GM12865 (cell line): ENCODE results near the gene MYBPC2.

ENCODE experiments used
- DNase-seq: peaks from one replicate; pipeline ENCODE4 v3.0.0; 2010; ENCODE audit warnings: low read depth
- H3K4me3 ChIP-seq: 2 replicates; pipeline ENCODE4 v1.5.1; 2011; ENCODE audit warnings: mild to moderate bottlenecking, low read depth, low read length, control low read depth
- CTCF ChIP-seq: IDR thresholded peaks from 2 replicates; pipeline ENCODE4 v1.5.1; 2011; ENCODE audit warnings: low read length, control low read depth, low read depth, inconsistent platforms; ENCODE audit not compliant: insufficient read depth; ENCODE audit errors: missing control alignments

Gene MYBPC2

GRCh38 chr19:50490411-50490811, 57.7 kb downstream of the MYBPC2 start:
- no peak for TF ChIP-seq CTCF

DNA sequence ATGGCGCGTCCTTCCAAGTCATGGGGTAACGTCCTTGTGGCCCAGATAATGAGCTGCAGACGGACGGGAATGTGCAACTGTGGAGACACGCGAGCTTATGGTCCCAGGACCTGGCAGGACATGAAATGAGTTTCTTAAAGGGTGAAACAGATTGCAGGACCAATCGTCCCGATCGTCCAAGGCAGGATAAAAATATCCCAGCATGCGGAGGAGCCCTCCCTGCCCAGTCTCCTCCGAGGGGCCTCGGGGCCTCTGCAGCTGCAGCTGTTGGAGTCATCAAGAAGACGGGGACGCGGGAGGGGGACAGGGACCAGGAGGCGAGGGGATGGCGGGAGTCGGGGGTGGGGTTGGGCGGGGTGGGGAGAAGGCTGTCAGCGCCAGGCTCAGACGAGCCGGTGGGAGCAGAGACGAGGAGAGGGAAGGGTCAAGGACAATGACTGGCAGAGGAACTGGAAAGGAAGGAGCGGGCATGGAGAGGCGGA, 58.3 kb downstream of the MYBPC2 start:
- no peak for DNase-seq
- no peak for TF ChIP-seq CTCF
- H3K4me3 ChIP-seq, result no peak overlapping the region

More at GRCh38 chr19:50490411-50490811, 57.7 kb downstream of the MYBPC2 start:
- H3K4me3 ChIP-seq, result no peak overlapping the region
- DNase-seq, result no peak

- no peak for DNase-seq
- no peak for TF ChIP-seq CTCF
- no peak overlapping the region for H3K4me3 ChIP-seq
Observed at GRCh38 chr19:50492303-50493052, 59.8 kb downstream of the MYBPC2 start.

- DNase-seq, result no peak
- no peak overlapping the region for H3K4me3 ChIP-seq
- TF ChIP-seq CTCF, result no peak
Observed at GRCh38 chr19:50493171-50493570, 60.5 kb downstream of the MYBPC2 start.

DNA sequence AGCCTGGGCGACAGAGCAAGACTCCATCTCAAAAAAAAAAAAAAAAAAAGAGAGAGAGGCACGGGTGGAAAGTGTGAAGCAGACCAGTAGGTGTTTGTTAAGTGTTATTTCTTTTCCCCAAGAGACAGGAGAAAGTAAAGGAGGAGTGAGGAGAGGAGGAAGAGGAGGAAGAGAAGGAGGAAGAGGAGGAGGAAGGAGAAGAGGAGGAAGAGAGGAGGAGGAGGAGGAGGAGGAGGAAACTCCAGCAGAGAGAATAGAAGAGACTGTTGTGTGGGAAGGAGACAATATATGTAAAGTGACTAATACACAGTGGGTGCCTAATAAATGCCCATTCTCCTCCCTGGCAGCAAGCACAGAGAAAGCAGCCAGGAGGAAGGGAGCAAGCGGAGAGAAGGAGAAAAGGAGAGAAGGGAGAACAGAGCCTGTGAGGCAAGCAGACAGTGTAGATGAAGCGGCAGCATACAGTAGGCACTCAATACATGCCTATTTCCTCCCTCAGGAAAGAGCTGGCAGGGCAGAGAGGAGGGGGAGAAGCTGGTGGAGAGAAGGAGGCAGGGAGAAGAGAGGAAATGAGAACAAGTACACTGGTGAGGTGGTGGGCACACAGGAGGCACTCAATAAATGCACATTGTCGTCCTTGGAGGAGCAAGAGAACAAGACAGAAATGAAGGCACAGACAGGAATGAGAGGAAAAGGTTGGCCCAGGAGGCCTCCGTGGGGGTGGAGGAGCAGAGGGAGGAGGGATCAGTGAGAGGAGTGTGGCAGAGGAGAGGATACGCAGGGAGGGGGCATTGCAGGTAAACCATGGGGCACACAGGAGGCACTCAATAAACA, 61.7 kb downstream of the MYBPC2 start:
- no peak for TF ChIP-seq CTCF
- no peak overlapping the region for H3K4me3 ChIP-seq
- no peak for DNase-seq

DNA sequence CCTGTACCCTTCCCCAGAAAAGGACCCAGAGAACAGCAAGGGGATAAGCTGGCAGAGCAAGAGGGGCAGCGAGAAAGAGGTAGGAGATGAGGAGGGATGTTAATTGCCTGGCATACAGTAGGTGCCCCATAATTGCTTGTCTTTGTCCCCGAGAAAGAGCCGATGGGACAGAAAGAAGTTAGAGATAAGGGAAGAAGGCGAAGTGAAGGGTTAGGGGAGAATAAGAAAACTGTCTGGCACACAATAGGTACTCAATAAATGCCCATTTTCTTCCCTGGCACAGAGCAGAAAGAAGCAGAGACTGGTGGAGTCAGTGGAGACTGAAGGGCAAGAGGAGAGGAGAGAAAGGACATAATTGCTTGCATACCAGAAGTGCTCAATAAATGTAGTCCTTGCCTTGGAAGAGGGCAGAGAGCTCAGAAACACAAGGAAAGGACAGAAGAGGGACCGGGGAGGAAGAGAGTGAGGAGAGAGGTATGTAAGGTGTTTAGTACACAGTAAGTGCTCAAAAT, 62.4 kb downstream of the MYBPC2 start:
- DNase-seq, result no peak
- H3K4me3 ChIP-seq, result no peak overlapping the region
- TF ChIP-seq CTCF, result no peak
